HEK293 (cell line): ENCODE measurements around the gene HYKK.

Experiments used
- CTCF ChIA-PET: fragments of 350-600 bp; formaldehyde crosslinking; extraction: SDS; loops from one replicate; lab custom pipeline; 2021; ENCODE audit warnings: antibody characterized with exemption; lab: Yijun Ruan, JAX
- POLR2A ChIA-PET: fragments of 300-600 bp; formaldehyde crosslinking; extraction: SDS; loops from one replicate; lab custom pipeline; 2020; ENCODE audit warnings: antibody characterized with exemption, inconsistent platforms; lab: Yijun Ruan, JAX
- H3K27ac ChIP-seq: fragments of 200-500 bp; sonication (Bioruptor generic); 2 replicates; pipeline ENCODE4 v1.5.1; 2014; ENCODE audit warnings: low read depth, low read length, control low read depth, inconsistent platforms; ENCODE audit errors: extremely low read depth
- H3K36me3 ChIP-seq, 2 experiments: fragments of 200-500 bp in 1 of 2; sonication (Bioruptor generic) in 1 of 2; 1 replicate in 1 of 2; 2 replicates in 1 of 2; pipeline ENCODE4 v1.5.1; 2014 to 2017; ENCODE audit warnings: inconsistent platforms in 2 of 2, low read length in 2 of 2; ENCODE audit not compliant: control insufficient read depth in 2 of 2, insufficient read depth in 1 of 2
- H3K4me1 ChIP-seq: fragments of 200-500 bp; sonication (Bioruptor generic); 2 replicates; pipeline ENCODE4 v1.5.1; 2014; ENCODE audit warnings: mild to moderate bottlenecking, low read length, inconsistent platforms; ENCODE audit not compliant: control insufficient read depth, insufficient read depth
- H3K4me3 ChIP-seq: 2 replicates; pipeline ENCODE4 v1.5.1; 2011; ENCODE audit warnings: low read depth, mild to moderate bottlenecking, control low read depth, low read length, moderate library complexity
- H3K9me3 ChIP-seq: fragments of 200-500 bp; sonication (Bioruptor generic); 2 replicates; pipeline ENCODE4 v1.5.1; 2014; ENCODE audit warnings: low read depth, low read length, inconsistent platforms; ENCODE audit not compliant: control insufficient read depth, insufficient read depth
- BCL11A ChIP-seq: fragments of 450-650 bp; formaldehyde crosslinking; IDR thresholded peaks from 2 replicates; pipeline ENCODE4 v1.5.1; 2016; ENCODE audit warnings: low read depth, missing biosample characterization, missing genetic modification characterization
- ELK4 ChIP-seq: IDR thresholded peaks from 2 replicates; pipeline ENCODE4 v1.6.1; 2011; ENCODE audit warnings: mild to moderate bottlenecking, low read depth, low read length, borderline replicate concordance
- HOXD13 ChIP-seq: sonication (generic); formaldehyde crosslinking; IDR thresholded peaks from 2 replicates; pipeline ENCODE4 v1.8.0; 2022; ENCODE audit warnings: missing genetic modification reagents, borderline replicate concordance
- ZBTB21 ChIP-seq: fragments of 450-650 bp; formaldehyde crosslinking; IDR thresholded peaks from 2 replicates; pipeline ENCODE4 v1.5.1; 2017; ENCODE audit warnings: missing biosample characterization, missing genetic modification characterization
- ZFP3 ChIP-seq: fragments of 450-650 bp; formaldehyde crosslinking; IDR thresholded peaks from 2 replicates; pipeline ENCODE4 v1.5.1; 2016; ENCODE audit warnings: low read depth, missing biosample characterization, missing genetic modification characterization
- ZNF121 ChIP-seq: fragments of 450-650 bp; formaldehyde crosslinking; IDR thresholded peaks from 2 replicates; pipeline ENCODE4 v1.5.1; 2016; ENCODE audit warnings: missing biosample characterization, missing genetic modification characterization
- ZNF146 ChIP-seq: fragments of 450-650 bp; formaldehyde crosslinking; IDR thresholded peaks from 2 replicates; pipeline ENCODE4 v1.5.1; 2016; ENCODE audit warnings: missing biosample characterization, missing genetic modification characterization
- ZNF302 ChIP-seq: fragments of 450-650 bp; formaldehyde crosslinking; IDR thresholded peaks from 2 replicates; pipeline ENCODE4 v1.5.1; 2016; ENCODE audit warnings: missing biosample characterization, missing genetic modification characterization, low read depth
- ZNF366 ChIP-seq: fragments of 450-650 bp; formaldehyde crosslinking; conservative IDR thresholded peaks from 2 replicates; pipeline ENCODE4 v1.5.1; 2016; ENCODE audit warnings: missing biosample characterization, missing genetic modification characterization
- ZNF473 ChIP-seq: fragments of 450-650 bp; formaldehyde crosslinking; IDR thresholded peaks from 2 replicates; pipeline ENCODE4 v1.5.1; 2017; ENCODE audit warnings: missing biosample characterization, missing genetic modification characterization
- ZNF521 ChIP-seq: fragments of 450-650 bp; formaldehyde crosslinking; IDR thresholded peaks from 2 replicates; pipeline ENCODE4 v1.5.1; 2017; ENCODE audit warnings: missing biosample characterization, mild to moderate bottlenecking, missing genetic modification characterization
- ZNF558 ChIP-seq: fragments of 450-650 bp; formaldehyde crosslinking; IDR thresholded peaks from 2 replicates; pipeline ENCODE4 v1.5.1; 2016; ENCODE audit warnings: missing biosample characterization, missing genetic modification characterization
- ZNF645 ChIP-seq: fragments of 450-650 bp; formaldehyde crosslinking; IDR thresholded peaks from 2 replicates; pipeline ENCODE4; 2016; ENCODE audit warnings: missing biosample characterization, missing genetic modification characterization
- ZNF707 ChIP-seq: fragments of 450-650 bp; formaldehyde crosslinking; IDR thresholded peaks from 2 replicates; pipeline ENCODE4 v1.5.1; 2016; ENCODE audit warnings: missing biosample characterization, missing genetic modification characterization
- ZNF776 ChIP-seq: fragments of 450-650 bp; formaldehyde crosslinking; IDR thresholded peaks from 2 replicates; pipeline ENCODE4 v1.5.0; 2017; ENCODE audit warnings: missing biosample characterization, missing genetic modification characterization, borderline replicate concordance
- ZSCAN5A ChIP-seq: fragments of 450-650 bp; formaldehyde crosslinking; IDR thresholded peaks from 2 replicates; pipeline ENCODE4 v1.5.1; 2016; ENCODE audit warnings: missing biosample characterization, missing genetic modification characterization

The HYKK gene

GRCh38 chr15:78479650-78480049 lies 27.7 kb upstream of the HYKK start:
- H3K4me1 ChIP-seq = no peaks in the 10 kb centered on the region
- ChIA-PET CTCF (interaction anchor here (0.6 to 1.8 kb wide), 3 partner anchors 11 to 104 kb away, joined by 3 to 5 read pairs (median 3); no protein-coding TSS in a partner anchor), POLR2A (interaction anchor here (1.6 kb wide), 1 partner anchor 42 kb away, joined by 4 read pairs; the partner anchor contains the start of gene IREB2)
- H3K27ac ChIP-seq = no peak overlapping the region
- no peaks in the 10 kb centered on the region for H3K9me3 ChIP-seq
- H3K36me3 ChIP-seq = peaks cover 81 to 88% of the 10 kb centered on the region in 2 experiments
- TF ChIP-seq ZBTB21 (no peak), BCL11A (tag by site-specific recombination) (no peak), ZNF558 (tag by site-specific recombination) (no peak)
- no peak overlapping the region for H3K4me3 ChIP-seq

GRCh38 chr15:78481917-78482316 lies 25.5 kb upstream of the HYKK start:
- no peaks in the 10 kb centered on the region for H3K9me3 ChIP-seq
- H3K36me3 ChIP-seq = peaks cover 87 to 88% of the 10 kb centered on the region in 2 experiments
- no peak overlapping the region for H3K4me3 ChIP-seq
- TF ChIP-seq ZNF473 (tag by site-specific recombination) (no peak), ZNF121 (tag by site-specific recombination) (peak; percentile 81)
- POLR2A ChIA-PET = interaction anchor here (0.6 kb wide), 1 partner anchor 33 kb away, joined by 3 read pairs; no protein-coding TSS in a partner anchor
- no peaks in the 10 kb centered on the region for H3K4me1 ChIP-seq
- no peak overlapping the region for H3K27ac ChIP-seq
- CTCF ChIA-PET = interaction anchor here (1.1 to 2.6 kb wide), 6 partner anchors 9 to 174 kb away, joined by 3 to 21 read pairs (median 4); no protein-coding TSS in a partner anchor

GRCh38 chr15:78492872-78493271 lies 14.5 kb upstream of the HYKK start:
- Histone ChIP-seq H3K27ac (no peak overlapping the region), H3K9me3 (no peaks in the 10 kb centered on the region), H3K4me1 (peaks cover 3% of the 10 kb centered on the region), H3K36me3 (peaks cover 90 to 98% of the 10 kb centered on the region in 2 experiments), H3K4me3 (no peak overlapping the region)
- TF ChIP-seq ZNF366 (no peak), ZNF302 (tag by site-specific recombination) (no peak), ZNF146 (tag by site-specific recombination) (no peak), ZNF521 (tag by site-specific recombination) (no peak)
- CTCF ChIA-PET = no interaction called here
- POLR2A ChIA-PET = no interaction called here

GRCh38 chr15:78501857-78502256 lies 5.5 kb upstream of the HYKK start:
- H3K36me3 ChIP-seq = peaks cover 45 to 52% of the 10 kb centered on the region in 2 experiments
- no peak overlapping the region for H3K4me3 ChIP-seq
- ChIA-PET POLR2A (no interaction called here), CTCF (no interaction called here)
- TF ChIP-seq BCL11A (tag by site-specific recombination) (no peak), ZFP3 (tag by site-specific recombination) (no peak), ZNF645 (tag by site-specific recombination) (no peak), HOXD13 (no peak), ELK4 (no peak), ZNF707 (tag by site-specific recombination) (no peak), ZSCAN5A (tag by site-specific recombination) (peak; percentile 61; the same call in 1 of the 2 replicates), ZNF776 (tag by site-specific recombination) (peak; percentile 72; the same call in 1 of the 2 replicates)
- H3K4me1 ChIP-seq = no peaks in the 10 kb centered on the region
- no peaks in the 10 kb centered on the region for H3K9me3 ChIP-seq
- H3K27ac ChIP-seq = no peak overlapping the region
